Loucy (cell line): ENCODE data around the gene DGKI.

Experiments used
- H2AFZ ChIP-seq: fragments of 200-600 bp; sonication (generic); 2 replicates; pipeline ENCODE4 v1.6.0; 2016; ENCODE audit warnings: antibody characterized with exemption, mild to moderate bottlenecking, low read length, moderate library complexity
- H3F3A ChIP-seq: fragments of 200-600 bp; 2 replicates; pipeline ENCODE4 v1.6.0; 2016; ENCODE audit warnings: antibody characterized with exemption, low read depth, mild to moderate bottlenecking
- H3K27me3 ChIP-seq: fragments of 200-600 bp; sonication (generic); 2 replicates; pipeline ENCODE4 v1.6.1; 2014; ENCODE audit warnings: low read length, mild to moderate bottlenecking; ENCODE audit not compliant: insufficient read depth, poor library complexity, severe bottlenecking
- H3K36me3 ChIP-seq: fragments of 200-600 bp; sonication (generic); 2 replicates; pipeline ENCODE4 v1.6.1; 2016; ENCODE audit warnings: low read length; ENCODE audit not compliant: insufficient read depth
- H3K4me1 ChIP-seq: fragments of 200-600 bp; sonication (generic); 2 replicates; pipeline ENCODE4 v1.5.1; 2014; ENCODE audit warnings: low read length, mild to moderate bottlenecking; ENCODE audit not compliant: insufficient read depth, poor library complexity, severe bottlenecking
- H3K4me2 ChIP-seq: fragments of 200-600 bp; sonication (generic); 2 replicates; pipeline ENCODE4 v1.6.0; 2014; ENCODE audit warnings: antibody characterized with exemption, low read length, low read depth, mild to moderate bottlenecking; ENCODE audit not compliant: poor library complexity, severe bottlenecking
- H3K4me3 ChIP-seq: fragments of 200-600 bp; sonication (generic); 2 replicates; pipeline ENCODE4 v1.5.1; 2014; ENCODE audit warnings: low read length, mild to moderate bottlenecking, mixed read lengths; ENCODE audit not compliant: poor library complexity, severe bottlenecking
- H3K79me2 ChIP-seq: fragments of 200-600 bp; sonication (generic); 2 replicates; pipeline ENCODE4 v1.6.1; 2014; ENCODE audit warnings: low read length; ENCODE audit not compliant: insufficient read depth
- H3K9ac ChIP-seq: fragments of 200-600 bp; sonication (generic); 2 replicates; pipeline ENCODE4 v1.6.0; 2014; ENCODE audit warnings: mild to moderate bottlenecking, low read depth, low read length, moderate library complexity; ENCODE audit not compliant: poor library complexity, severe bottlenecking
- H3K9me2 ChIP-seq: fragments of 200-600 bp; sonication (generic); replicated peaks from 2 replicates; pipeline ENCODE4 v1.6.1; 2016; ENCODE audit warnings: low read depth, low read length, mixed read lengths
- H3K9me3 ChIP-seq: fragments of 200-600 bp; sonication (generic); 2 replicates; pipeline ENCODE4 v1.6.1; 2014; ENCODE audit warnings: mild to moderate bottlenecking, antibody characterized with exemption, low read length, low read depth; ENCODE audit not compliant: insufficient read depth
- H4K20me1 ChIP-seq: fragments of 200-600 bp; sonication (generic); 2 replicates; pipeline ENCODE4 v1.6.0; 2014; ENCODE audit warnings: antibody characterized with exemption, low read length, mild to moderate bottlenecking; ENCODE audit not compliant: insufficient read depth, poor library complexity, severe bottlenecking
- CTCF ChIP-seq: fragments of 200-600 bp; sonication (generic); conservative IDR thresholded peaks from 2 replicates; pipeline ENCODE4 v1.5.1; 2014; ENCODE audit warnings: mild to moderate bottlenecking, antibody characterized with exemption, low read length
- EZH2phosphoT487 ChIP-seq: fragments of 200-600 bp; IDR thresholded peaks from 2 replicates; pipeline ENCODE4 v1.6.1; 2018; ENCODE audit warnings: antibody characterized with exemption, mild to moderate bottlenecking, moderate library complexity, borderline replicate concordance

Gene DGKI

GRCh38 chr7:137577184-137577583, 269.6 kb downstream of the DGKI start:
- Histone ChIP-seq H3K27me3 (no peaks in the 10 kb centered on the region), H3K4me3 (no peak overlapping the region), H3K9me2 (no peaks in the 10 kb centered on the region), H3K9me3 (no peaks in the 10 kb centered on the region), H4K20me1 (no peaks in the 10 kb centered on the region), H3K4me2 (no peak overlapping the region), H3K9ac (no peak overlapping the region), H3F3A (no peaks in the 10 kb centered on the region), H3K36me3 (no peaks in the 10 kb centered on the region), H3K79me2 (no peaks in the 10 kb centered on the region), H2AFZ (no peak overlapping the region), H3K4me1 (no peaks in the 10 kb centered on the region)
- TF ChIP-seq EZH2phosphoT487, result no peak
- no peak for TF ChIP-seq CTCF

GRCh38 chr7:137576481-137576880, 270.3 kb downstream of the DGKI start:
- H3K36me3 ChIP-seq, result no peaks in the 10 kb centered on the region
- TF ChIP-seq CTCF (no peak), EZH2phosphoT487 (no peak)
- H3K9me3 ChIP-seq, result no peaks in the 10 kb centered on the region
- no peak overlapping the region for H3K4me3 ChIP-seq
- no peak overlapping the region for H3K4me2 ChIP-seq
- H3K4me1 ChIP-seq, result no peaks in the 10 kb centered on the region
- H2AFZ ChIP-seq, result no peak overlapping the region
- H3F3A ChIP-seq, result no peaks in the 10 kb centered on the region
- no peak overlapping the region for H3K9ac ChIP-seq
- H3K79me2 ChIP-seq, result no peaks in the 10 kb centered on the region
- H4K20me1 ChIP-seq, result no peaks in the 10 kb centered on the region
- no peaks in the 10 kb centered on the region for H3K27me3 ChIP-seq
- H3K9me2 ChIP-seq, result no peaks in the 10 kb centered on the region

GRCh38 chr7:137574812-137575211, 272.0 kb downstream of the DGKI start:
- Histone ChIP-seq H2AFZ (no peak overlapping the region), H3K27me3 (no peaks in the 10 kb centered on the region), H3K4me3 (no peak overlapping the region), H3K79me2 (no peaks in the 10 kb centered on the region), H4K20me1 (no peaks in the 10 kb centered on the region), H3K9ac (no peak overlapping the region), H3K9me2 (no peaks in the 10 kb centered on the region), H3K36me3 (no peaks in the 10 kb centered on the region), H3K4me2 (no peak overlapping the region), H3K9me3 (no peaks in the 10 kb centered on the region), H3K4me1 (no peaks in the 10 kb centered on the region), H3F3A (no peaks in the 10 kb centered on the region)
- no peak for TF ChIP-seq CTCF
- TF ChIP-seq EZH2phosphoT487, result no peak
